Lung (tissue), 12 donors: ENCODE measurements around the gene NPHP4. TPM values are rescaled to one million over a fixed set of nuclear protein-coding genes. Genes with fewer than 3 reads are reported as not detected.

Experiments used
- ATAC-seq: fragments of 200-7000 bp; cut with Tn5 transposase; one replicate; pipeline ENCODE4 v1.9.1; 2020; ENCODE audit warnings: moderate number of reproducible peaks; ENCODE audit not compliant: insufficient read depth, low FRiP score
- DNase-seq, 3 donors: peaks; one replicate each; pipeline ENCODE4 v3.0.0-alpha.2; 2013 to 2017
- H3K27ac ChIP-seq, 2 donors: one replicate each; pipeline ENCODE4 v1.5.1; 2013; ENCODE audit warnings: mild to moderate bottlenecking in 2 of 2, moderate library complexity in 2 of 2, control low read depth in 1 of 2, inconsistent platforms in 1 of 2, low read depth in 1 of 2, low read length in 1 of 2
- H3K27me3 ChIP-seq, 3 donors: one replicate each; pipeline ENCODE4 v1.5.1; 2013; ENCODE audit warnings: low read length in 2 of 3; ENCODE audit not compliant: control insufficient read depth in 3 of 3, insufficient read depth in 3 of 3
- H3K36me3 ChIP-seq, 4 donors: one replicate each; pipeline ENCODE4 v1.5.1; 2013; ENCODE audit warnings: low read length in 4 of 4, mild to moderate bottlenecking in 1 of 4, moderate library complexity in 1 of 4; ENCODE audit not compliant: control insufficient read depth in 4 of 4, insufficient read depth in 4 of 4
- H3K4me1 ChIP-seq, 5 donors: one replicate each; pipeline ENCODE4 v1.5.1; 2013; ENCODE audit warnings: low read length in 5 of 5, mild to moderate bottlenecking in 2 of 5, moderate library complexity in 1 of 5; ENCODE audit not compliant: control insufficient read depth in 5 of 5, insufficient read depth in 5 of 5
- H3K4me3 ChIP-seq: one replicate; pipeline ENCODE4 v1.5.1; 2013; ENCODE audit warnings: mild to moderate bottlenecking, control low read depth, moderate library complexity
- H3K9ac ChIP-seq, 2 donors: one replicate each; pipeline ENCODE4 v1.5.1; 2013; ENCODE audit warnings: low read length in 2 of 2, control low read depth in 1 of 2; ENCODE audit not compliant: insufficient read depth in 1 of 2
- H3K9me3 ChIP-seq, 4 donors: one replicate each; pipeline ENCODE4 v1.5.1; 2013; ENCODE audit warnings: low read length in 3 of 4, mild to moderate bottlenecking in 1 of 4, moderate library complexity in 1 of 4; ENCODE audit not compliant: control insufficient read depth in 4 of 4, insufficient read depth in 3 of 4
- CTCF ChIP-seq: IDR thresholded peaks from 2 replicates; pipeline ENCODE4 v1.5.1; 2012; ENCODE audit warnings: mild to moderate bottlenecking; ENCODE audit errors: control extremely low read depth, extremely low read depth
- WGBS, 2 donors: extraction: QIAGEN DNeasy Blood & Tissue Kit; methylation state at CpG; one replicate each; pipeline ENCODE4 v1.1.7; 2013; 5-methylcytosine and 5-hydroxymethylcytosine counted together
- polyA plus RNA-seq, 2 donors: library from polyadenylated mRNA; stranded (reverse); fragments of 200-250 nt; gene quantifications; one replicate each; pipeline ENCODE4 v1.2.1, GENCODE V29; 2013
- total RNA-seq, 2 donors: library from RNA; depleted of rRNA in 1 of 2; stranded (reverse); fragments of >200 nt in 1 of 2; gene quantifications; one replicate each; pipeline ENCODE4 v1.2.1, GENCODE V29; 2014 to 2021
- donor health status: control.
- donor health status: control.
- donor health status: Bipolar disorder and iron deficiency.
- donor health status: healthy.
- donor health status: DM: yes; HTN: yes; CAD: no.

The NPHP4 gene
- total and polyA plus RNA-seq, 4 donors: 6.0 to 23.3 (median 11.1) TPM

- Histone ChIP-seq H3K27me3 (peaks cover 0 to 15% (median 4%) of the 10 kb centered on the region in 3 donors), H3K9ac (peak overlapping the region in 1 of 2 donors; percentile 46), H3K27ac (peak overlapping the region; percentile 93 to 95), H3K4me1 (peaks cover 0 to 15% (median 7%) of the 10 kb centered on the region in 5 donors), H3K9me3 (peaks cover 0 to 2% (median 0%) of the 10 kb centered on the region in 4 donors), H3K4me3 (peak overlapping the region; percentile 71), H3K36me3 (no peaks in the 10 kb centered on the region)
- ATAC-seq (peak; percentile 44), DNase-seq (peak; percentile 42 to 46 (median 45))
- WGBS, 2 donors: 1% methylated on average over 41 to 60 of the region's 60 CpGs
- no peak for TF ChIP-seq CTCF
Measured at GRCh38 chr1:5991381-5992025, 722 bp downstream of the NPHP4 start.

GRCh38 chr1:5990913-5991312 is 1.3 kb downstream of the NPHP4 start:
- Histone ChIP-seq H3K27ac (peak overlapping the region in 1 of 2 donors; percentile 2), H3K4me3 (peak overlapping the region; percentile 71), H3K36me3 (no peaks in the 10 kb centered on the region), H3K9ac (peak overlapping the region in 1 of 2 donors; percentile 23), H3K27me3 (peaks cover 0 to 15% (median 4%) of the 10 kb centered on the region in 3 donors), H3K9me3 (peaks cover 0 to 2% (median 0%) of the 10 kb centered on the region in 4 donors), H3K4me1 (peaks cover 0 to 16% (median 7%) of the 10 kb centered on the region in 5 donors)
- 54 to 57% methylated on average over 10 of the region's 10 CpGs for WGBS, 2 donors
- no peak for TF ChIP-seq CTCF
- ATAC-seq (no peak), DNase-seq (no peak)

GRCh38 chr1:5989731-5990271 is 2.4 kb downstream of the NPHP4 start:
- H3K9ac ChIP-seq: no peak overlapping the region
- ATAC-seq (no peak), DNase-seq (no peak)
- H3K4me3 ChIP-seq: no peak overlapping the region
- no peak for TF ChIP-seq CTCF
- peaks cover 0 to 2% (median 0%) of the 10 kb centered on the region in 4 donors for H3K36me3 ChIP-seq
- 95 to 96% methylated on average over 18 of the region's 18 CpGs for WGBS, 2 donors
- H3K27ac ChIP-seq: no peak overlapping the region
- peaks cover 0 to 15% (median 4%) of the 10 kb centered on the region in 3 donors for H3K27me3 ChIP-seq
- H3K4me1 ChIP-seq: peaks cover 0 to 21% (median 8%) of the 10 kb centered on the region in 5 donors
- no peaks in the 10 kb centered on the region for H3K9me3 ChIP-seq
